Left lobe of liver (tissue), 2 donors: Measurements from ENCODE around the gene TECPR1. TPM values are rescaled to one million over a fixed set of nuclear protein-coding genes. Genes with fewer than 3 reads are reported as not detected.
A peak's percentile ranks its signal among the peaks of the same experiment; 100 is the strongest.

Source experiments
- ATAC-seq: fragments of 200-7000 bp; cut with Tn5 transposase; one replicate; pipeline ENCODE4 v1.9.1; 2020; ENCODE audit warnings: mild to moderate bottlenecking, moderate library complexity
- DNase-seq: peaks from one replicate; pipeline ENCODE4 v3.0.0-alpha.2; 2020; ENCODE audit warnings: low spot score
- total RNA-seq: library from RNA; stranded (reverse); gene quantifications from one replicate; pipeline ENCODE4 v1.2.1, GENCODE V29; 2021
- donor health status: DM: no; HTN: no; CAD: no; lungs with moderate emphysema.
- donor health status: DM: no; HTN: yes; CAD: no.

Gene TECPR1
- total RNA-seq, 1 donor from 2014 or later: 17.3 TPM

- DNase-seq (no peak), ATAC-seq (no peak)
Measured at GRCh38 chr7:98170966-98171365, 81.1 kb downstream of the TECPR1 start.

GRCh38 chr7:98168904-98169621, 83.0 kb downstream of the TECPR1 start:
- ATAC-seq (no peak), DNase-seq (no peak)

GRCh38 chr7:98168181-98168903, 83.7 kb downstream of the TECPR1 start:
- ATAC-seq: peak; percentile 69

GRCh38 chr7:98167653-98168052, 84.4 kb downstream of the TECPR1 start:
- ATAC-seq (no peak), DNase-seq (no peak)

More at GRCh38 chr7:98168181-98168903, 83.7 kb downstream of the TECPR1 start:
- DNase-seq: no peak

- no peak for ATAC-seq
- no peak for DNase-seq
Measured at GRCh38 chr7:98166668-98166970, 85.4 kb downstream of the TECPR1 start.

GRCh38 chr7:98165827-98166667, 86.0 kb downstream of the TECPR1 start:
- ATAC-seq (peak; percentile 83), DNase-seq (peak; percentile 72)

Other genes starting within 250 kb of the TECPR1 start
- gene LMTK2, start 145.4 kb downstream of the TECPR1 start, total RNA-seq: 12.7 TPM
- gene BHLHA15, start 40.8 kb downstream of the TECPR1 start, total RNA-seq: 2.6 TPM
- gene BRI3, start 29.5 kb upstream of the TECPR1 start, total RNA-seq: 137 TPM
- 12.9 TPM for gene BAIAP2L1, start 148.9 kb upstream of the TECPR1 start, total RNA-seq